ENCODE measurements around the gene FZD4. TPM values are rescaled to one million over a fixed set of nuclear protein-coding genes. Genes with fewer than 3 reads are reported as not detected.
"Not testable (repeated sequence)": the region's sequence is repeated elsewhere in the genome, so short reads cannot be mapped to it uniquely, and the experiment has no call there.

FZD4 gene
- total RNA-seq, 2 donors from 2014 or later, result 0.09 TPM; not detected in 1

DNA sequence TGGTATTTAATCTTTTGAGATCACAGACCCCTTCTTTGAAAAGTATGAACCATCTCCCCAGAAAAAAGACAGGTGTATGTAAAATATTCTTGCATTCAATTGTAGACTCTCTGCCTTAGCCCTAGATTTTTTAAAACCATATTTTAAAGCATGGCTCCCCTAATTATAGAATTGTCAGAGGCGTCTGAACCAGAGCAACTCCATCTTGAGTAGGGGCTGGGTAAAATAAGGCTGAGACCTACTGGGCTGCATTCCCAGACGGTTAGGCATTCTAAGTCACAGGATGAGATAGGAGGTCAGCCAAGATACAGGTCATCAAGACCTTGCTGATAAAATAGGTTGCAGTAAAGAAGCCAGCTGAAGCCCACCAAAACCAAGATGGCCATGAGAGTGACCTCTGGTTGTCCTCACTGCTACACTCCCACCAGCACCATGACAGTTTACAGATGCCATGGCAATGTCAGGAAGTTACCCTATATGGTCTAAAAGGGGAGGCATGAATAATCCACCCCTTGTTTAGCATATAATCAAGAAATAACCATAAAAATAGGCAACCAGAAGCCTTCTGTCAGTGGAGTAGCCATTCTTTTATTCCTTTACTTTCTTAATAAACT, 17.9 kb downstream of the FZD4 start:
- H3K36me3 Mint-ChIP-seq (ENCODE audit: low read depth); H3K9me3 Mint-ChIP-seq; H3K4me1 Mint-ChIP-seq; H3K4me3 Mint-ChIP-seq; ATAC-seq (replicated peaks); H3K27ac Mint-ChIP-seq: not testable (repeated sequence)
- peaks cover 10% of the 10 kb centered on the region for H3K27me3 Mint-ChIP-seq

DNA sequence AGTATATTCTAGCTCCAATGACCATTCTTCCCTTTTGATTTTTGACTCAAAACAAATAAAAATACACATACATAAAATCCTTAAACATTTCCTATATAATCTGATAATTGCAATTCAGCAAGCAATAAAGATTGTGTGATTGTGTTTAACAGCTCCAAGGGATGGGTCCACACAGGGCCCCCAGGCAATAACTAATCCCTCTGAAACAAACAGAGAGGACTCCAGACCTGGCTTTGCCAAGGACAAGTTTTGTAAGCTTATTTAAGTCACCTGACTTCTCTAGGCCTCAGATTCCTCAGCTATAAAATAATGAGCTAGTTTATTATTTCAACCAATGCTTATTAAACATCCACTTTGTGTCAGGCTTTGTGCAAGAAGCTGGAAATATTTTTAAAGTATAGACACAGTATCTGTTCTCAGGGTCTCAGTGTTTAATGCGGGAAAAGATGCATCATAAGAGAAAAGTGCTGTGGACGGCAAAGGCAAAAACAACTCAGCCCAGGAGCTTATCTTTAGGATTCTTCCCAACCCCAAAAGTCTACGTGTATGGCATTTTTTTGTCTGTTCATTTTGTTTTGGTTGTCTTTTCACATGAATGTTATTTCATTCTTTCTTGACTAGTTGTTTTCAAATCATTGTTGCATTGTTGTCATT, 20.1 kb downstream of the FZD4 start:
- peaks cover 6% of the 10 kb centered on the region for H3K27me3 Mint-ChIP-seq
- H3K27ac Mint-ChIP-seq, result no peak overlapping the region
- ATAC-seq (replicated peaks), result no peak
- no peaks in the 10 kb centered on the region for H3K36me3 Mint-ChIP-seq (ENCODE audit: low read depth)
- no peaks in the 10 kb centered on the region for H3K4me1 Mint-ChIP-seq
- no peaks in the 10 kb centered on the region for H3K9me3 Mint-ChIP-seq
- H3K4me3 Mint-ChIP-seq, result no peak overlapping the region

DNA sequence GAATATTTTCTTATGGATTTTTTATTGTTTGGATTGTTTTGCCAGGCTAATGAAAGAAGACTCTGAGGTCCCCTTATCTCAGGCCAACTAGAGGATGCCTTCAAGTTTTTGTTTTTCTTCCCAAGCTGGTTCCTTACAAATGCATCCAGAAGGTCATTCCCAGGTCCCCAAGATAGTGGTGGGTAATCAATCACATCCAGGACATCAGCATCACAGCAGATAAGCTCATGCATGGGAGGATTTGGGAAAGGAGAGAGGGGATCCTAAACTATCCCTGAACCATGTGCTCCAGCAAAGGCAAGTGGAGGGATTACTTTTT, 20.7 kb downstream of the FZD4 start:
- no peaks in the 10 kb centered on the region for H3K9me3 Mint-ChIP-seq
- no peak overlapping the region for H3K4me3 Mint-ChIP-seq
- H3K36me3 Mint-ChIP-seq (ENCODE audit: low read depth), result no peaks in the 10 kb centered on the region
- ATAC-seq (replicated peaks), result no peak
- H3K27me3 Mint-ChIP-seq, result peaks cover 6% of the 10 kb centered on the region
- no peaks in the 10 kb centered on the region for H3K4me1 Mint-ChIP-seq
- H3K27ac Mint-ChIP-seq, result no peak overlapping the region

DNA sequence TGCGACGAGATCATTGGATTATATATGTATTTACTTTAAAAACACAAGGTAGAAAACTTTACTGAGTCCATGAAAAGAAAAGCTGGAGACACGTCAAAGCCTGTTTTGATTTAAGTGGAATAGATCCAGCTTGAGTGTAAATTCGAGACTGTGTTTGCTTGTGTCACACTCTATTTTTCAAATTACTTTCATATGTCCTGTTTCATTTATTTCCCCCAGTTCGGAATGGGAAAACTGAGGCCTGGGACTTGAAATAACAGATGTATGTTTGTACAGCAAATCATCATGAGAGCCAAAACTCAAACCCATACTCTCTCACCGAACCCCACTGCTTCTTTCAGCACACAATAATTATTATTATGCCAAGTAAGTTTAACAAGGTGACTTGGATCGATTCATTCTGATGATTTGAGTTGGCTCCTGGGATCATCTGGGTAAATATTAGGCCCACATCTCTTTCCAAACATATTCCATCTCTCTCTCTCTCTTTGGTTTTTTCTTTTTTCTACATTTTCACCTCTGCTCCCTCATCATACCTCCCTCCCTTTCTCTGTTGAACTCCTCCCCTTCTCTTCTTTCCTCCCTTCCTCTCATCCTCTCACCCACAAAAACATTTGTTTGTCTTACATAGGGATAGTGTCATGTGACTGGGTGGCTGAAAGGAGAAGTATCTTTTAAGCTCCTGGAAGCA, 21.2 kb downstream of the FZD4 start:
- no peaks in the 10 kb centered on the region for H3K4me1 Mint-ChIP-seq
- no peak for ATAC-seq (replicated peaks)
- no peaks in the 10 kb centered on the region for H3K9me3 Mint-ChIP-seq
- H3K27me3 Mint-ChIP-seq, result peaks cover 6% of the 10 kb centered on the region
- H3K36me3 Mint-ChIP-seq (ENCODE audit: low read depth), result no peaks in the 10 kb centered on the region
- no peak overlapping the region for H3K4me3 Mint-ChIP-seq
- no peak overlapping the region for H3K27ac Mint-ChIP-seq

- Mint-ChIP-seq H3K27me3 (peaks cover 4% of the 10 kb centered on the region), H3K27ac (peak overlapping the region; percentile 3), H3K4me1 (no peaks in the 10 kb centered on the region), H3K36me3 (ENCODE audit: low read depth) (no peaks in the 10 kb centered on the region), H3K9me3 (no peaks in the 10 kb centered on the region), H3K4me3 (no peak overlapping the region)
- no peak for ATAC-seq (replicated peaks)
Observed at GRCh38 chr11:86932924-86933875, 22.0 kb downstream of the FZD4 start.

- Mint-ChIP-seq H3K27ac (peak overlapping the region; percentile 41), H3K27me3 (no peaks in the 10 kb centered on the region), H3K9me3 (no peaks in the 10 kb centered on the region), H3K4me3 (no peak overlapping the region), H3K4me1 (no peaks in the 10 kb centered on the region), H3K36me3 (ENCODE audit: low read depth) (no peaks in the 10 kb centered on the region)
- no peak for ATAC-seq (replicated peaks)
Observed at GRCh38 chr11:86932259-86932585, 23.0 kb downstream of the FZD4 start.

DNA sequence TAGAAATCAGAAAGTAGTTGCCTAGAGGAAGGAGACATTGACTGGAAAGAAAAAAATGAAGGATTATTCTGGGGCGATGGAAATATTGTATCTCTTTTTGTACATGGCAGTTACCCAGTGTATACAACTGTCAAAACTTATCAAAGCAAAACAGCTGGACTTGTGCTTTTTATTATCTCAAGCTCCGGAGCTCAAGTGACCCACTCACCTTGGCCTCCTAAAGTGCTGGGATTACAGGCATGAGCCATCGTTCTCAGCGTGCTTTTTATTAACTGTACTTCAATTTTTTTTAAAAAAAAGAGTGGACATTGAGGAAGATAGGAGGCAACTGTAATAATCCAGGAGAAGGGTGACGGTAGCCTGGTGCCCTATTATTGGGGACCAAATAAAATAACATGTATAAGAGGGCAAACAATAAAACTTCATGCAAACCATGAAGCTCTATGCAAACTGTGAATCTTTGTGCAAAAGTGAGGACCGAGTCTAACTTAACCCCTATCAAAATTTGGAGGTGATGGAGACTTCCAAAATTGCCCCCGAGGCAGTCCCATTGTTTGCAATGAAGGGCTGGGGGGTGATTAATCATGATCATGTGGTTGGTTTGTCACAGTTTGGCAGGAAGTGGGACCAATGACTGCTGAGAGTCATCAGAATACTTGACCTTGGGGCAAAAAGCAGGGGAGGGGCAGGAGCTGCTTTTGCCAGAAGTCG, 23.5 kb downstream of the FZD4 start:
- peak overlapping the region; percentile 41 for H3K27ac Mint-ChIP-seq
- no peaks in the 10 kb centered on the region for H3K9me3 Mint-ChIP-seq
- no peaks in the 10 kb centered on the region for H3K36me3 Mint-ChIP-seq (ENCODE audit: low read depth)
- ATAC-seq (replicated peaks), result peak; percentile 72
- H3K4me1 Mint-ChIP-seq, result no peaks in the 10 kb centered on the region
- no peaks in the 10 kb centered on the region for H3K27me3 Mint-ChIP-seq
- H3K4me3 Mint-ChIP-seq, result no peak overlapping the region

GRCh38 chr11:86930957-86931547, 24.1 kb downstream of the FZD4 start:
- H3K9me3 Mint-ChIP-seq, result no peaks in the 10 kb centered on the region
- no peak overlapping the region for H3K4me3 Mint-ChIP-seq
- H3K27ac Mint-ChIP-seq, result no peak overlapping the region
- ATAC-seq (replicated peaks), result no peak
- H3K27me3 Mint-ChIP-seq, result no peaks in the 10 kb centered on the region
- H3K36me3 Mint-ChIP-seq (ENCODE audit: low read depth), result no peaks in the 10 kb centered on the region
- no peaks in the 10 kb centered on the region for H3K4me1 Mint-ChIP-seq

GRCh38 chr11:86926975-86927374, 28.2 kb downstream of the FZD4 start:
- Mint-ChIP-seq H3K27me3 (no peaks in the 10 kb centered on the region), H3K4me1 (no peaks in the 10 kb centered on the region), H3K27ac (no peak overlapping the region), H3K4me3 (no peak overlapping the region), H3K36me3 (ENCODE audit: low read depth) (no peaks in the 10 kb centered on the region), H3K9me3 (no peaks in the 10 kb centered on the region)
- no peak for ATAC-seq (replicated peaks)

DNA sequence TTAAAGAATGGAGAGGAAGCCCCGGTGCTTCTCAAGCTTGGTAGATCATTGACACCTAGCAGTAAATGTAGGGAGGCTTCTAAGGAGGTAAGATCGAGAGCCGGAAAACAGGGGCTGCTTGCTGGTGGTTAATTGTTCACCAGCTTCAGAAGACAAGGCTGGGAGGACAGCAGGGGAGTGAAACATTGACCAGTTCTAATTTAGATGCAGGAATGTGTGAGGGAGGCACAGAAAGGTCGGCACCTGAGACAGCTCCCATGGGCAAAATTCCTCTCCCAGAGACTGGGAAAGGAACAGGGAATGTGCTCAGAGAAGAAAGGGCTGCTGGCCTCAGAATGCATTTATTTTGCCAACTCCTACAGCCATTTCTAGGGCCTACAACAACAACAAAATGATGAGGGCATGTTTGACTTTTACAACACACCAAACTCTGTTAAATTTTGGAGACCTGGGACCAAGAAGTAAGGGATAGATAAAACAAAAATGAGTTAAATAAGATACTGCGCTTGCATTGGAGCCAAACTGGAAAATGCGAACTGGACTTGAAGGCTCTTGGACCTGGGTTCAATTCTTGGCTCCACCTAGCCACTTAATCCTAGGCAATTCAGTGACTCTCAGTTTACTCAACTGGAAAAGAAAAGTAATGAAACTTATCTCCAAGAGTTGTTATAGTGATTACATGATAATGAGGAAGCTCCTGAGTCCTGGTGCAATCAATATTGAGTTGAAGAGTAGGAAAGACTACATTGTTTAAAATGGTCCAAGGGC, 31.0 kb downstream of the FZD4 start:
- no peak for ATAC-seq (replicated peaks)
- H3K36me3 Mint-ChIP-seq (ENCODE audit: low read depth), result no peaks in the 10 kb centered on the region
- H3K9me3 Mint-ChIP-seq, result no peaks in the 10 kb centered on the region
- H3K27me3 Mint-ChIP-seq, result no peaks in the 10 kb centered on the region
- H3K4me1 Mint-ChIP-seq, result no peaks in the 10 kb centered on the region
- no peak overlapping the region for H3K27ac Mint-ChIP-seq
- no peak overlapping the region for H3K4me3 Mint-ChIP-seq

DNA sequence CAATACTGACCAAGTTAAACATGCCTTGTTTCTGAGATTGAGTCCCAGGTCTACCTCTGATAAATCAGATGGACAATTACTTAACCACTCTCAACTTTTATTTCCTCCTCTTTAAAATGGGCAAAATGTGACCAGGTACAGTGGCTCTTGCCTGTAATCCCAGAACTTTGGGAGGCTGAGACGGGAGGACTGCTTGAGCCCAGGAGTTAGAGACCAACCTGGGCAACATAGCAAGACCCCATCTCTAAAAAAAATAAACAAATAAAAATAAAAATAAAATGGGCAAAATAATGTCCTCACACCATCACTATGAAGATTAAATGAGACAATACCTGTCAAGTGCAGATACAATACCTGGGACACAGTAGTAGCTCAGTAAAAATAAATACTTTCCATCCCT, 33.0 kb downstream of the FZD4 start:
- H3K27me3 Mint-ChIP-seq, result no peaks in the 10 kb centered on the region
- H3K36me3 Mint-ChIP-seq (ENCODE audit: low read depth), result no peaks in the 10 kb centered on the region
- H3K4me1 Mint-ChIP-seq, result no peaks in the 10 kb centered on the region
- no peaks in the 10 kb centered on the region for H3K9me3 Mint-ChIP-seq
- ATAC-seq (replicated peaks), result no peak
- H3K4me3 Mint-ChIP-seq, result no peak overlapping the region
- no peak overlapping the region for H3K27ac Mint-ChIP-seq

DNA sequence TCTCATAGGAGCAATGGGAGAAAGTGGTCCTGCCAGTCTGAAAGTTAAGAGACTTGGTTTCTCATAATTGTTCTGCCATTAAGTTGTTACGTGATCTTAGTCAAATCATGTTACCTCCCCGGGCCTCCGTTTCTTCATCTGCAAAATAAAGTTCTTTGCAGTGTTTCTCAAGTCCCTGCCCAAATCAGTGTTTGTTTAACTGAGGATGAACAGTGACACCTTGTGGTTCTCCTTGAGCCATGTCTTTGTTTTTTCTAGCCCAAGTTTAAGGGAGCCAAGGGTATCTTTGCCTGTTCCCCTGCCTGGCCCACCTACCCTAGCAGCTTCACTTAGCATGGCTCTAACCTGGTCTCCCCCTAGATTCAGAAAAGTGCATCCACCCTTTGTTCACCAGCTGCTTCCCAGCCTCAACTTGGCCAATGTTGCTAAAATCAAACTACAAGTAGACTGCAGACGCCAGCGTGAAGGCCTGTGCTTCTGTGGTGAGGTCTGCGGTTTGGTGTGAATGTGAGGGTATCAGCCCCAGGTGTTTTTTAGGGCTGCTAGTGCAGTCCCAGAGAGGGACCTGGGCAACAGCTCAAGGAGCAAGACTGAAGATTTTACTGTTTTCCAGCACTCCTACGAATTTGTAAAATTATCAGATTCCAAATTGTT, 35.5 kb downstream of the FZD4 start:
- Mint-ChIP-seq H3K9me3 (no peaks in the 10 kb centered on the region), H3K4me3 (no peak overlapping the region), H3K36me3 (ENCODE audit: low read depth) (no peaks in the 10 kb centered on the region), H3K27ac (no peak overlapping the region), H3K27me3 (no peaks in the 10 kb centered on the region), H3K4me1 (no peaks in the 10 kb centered on the region)
- no peak for ATAC-seq (replicated peaks)

GRCh38 chr11:86918973-86919372, 36.2 kb downstream of the FZD4 start:
- Mint-ChIP-seq H3K27ac (no peak overlapping the region), H3K27me3 (no peaks in the 10 kb centered on the region), H3K4me3 (no peak overlapping the region), H3K4me1 (no peaks in the 10 kb centered on the region), H3K9me3 (no peaks in the 10 kb centered on the region), H3K36me3 (ENCODE audit: low read depth) (no peaks in the 10 kb centered on the region)
- no peak for ATAC-seq (replicated peaks)

All from activated T-helper 17 cell treated with anti-CD3 and anti-CD28 coated beads, Interleukin-2, amount 50 U/mL, for 72 hours (primary cell).